ENCODE data around the gene PLA2R1.

The PLA2R1 gene

GRCh38 chr2:159933727-159934049 is 128.7 kb downstream of the PLA2R1 start:
- DNase-seq (ENCODE audit: low read depth), result no peak

GRCh38 chr2:159933040-159933726 is 129.2 kb downstream of the PLA2R1 start:
- no peak for DNase-seq (ENCODE audit: low read depth)

GRCh38 chr2:159926695-159927094 is 135.7 kb downstream of the PLA2R1 start:
- DNase-seq (ENCODE audit: low read depth), result no peak

DNA sequence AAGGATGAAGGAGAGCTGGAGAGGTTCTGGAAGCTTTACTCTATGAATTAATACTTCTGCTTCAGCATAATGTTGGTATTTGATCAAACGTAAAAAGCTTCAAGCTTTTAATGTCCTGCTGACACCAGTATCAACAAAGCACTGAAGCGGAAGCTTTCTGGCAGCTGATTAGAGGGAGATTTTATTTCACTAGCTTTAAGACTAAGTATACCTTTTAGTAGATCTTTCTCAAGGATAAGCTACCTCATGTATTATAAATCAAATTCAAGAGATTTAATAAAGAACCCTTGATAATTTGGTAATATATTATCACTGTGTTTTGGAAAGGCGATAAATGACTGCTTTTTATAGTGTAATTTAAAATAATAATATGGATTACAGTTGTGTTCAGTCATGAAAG is 136.4 kb downstream of the PLA2R1 start:
- DNase-seq (ENCODE audit: low read depth), result no peak

DNA sequence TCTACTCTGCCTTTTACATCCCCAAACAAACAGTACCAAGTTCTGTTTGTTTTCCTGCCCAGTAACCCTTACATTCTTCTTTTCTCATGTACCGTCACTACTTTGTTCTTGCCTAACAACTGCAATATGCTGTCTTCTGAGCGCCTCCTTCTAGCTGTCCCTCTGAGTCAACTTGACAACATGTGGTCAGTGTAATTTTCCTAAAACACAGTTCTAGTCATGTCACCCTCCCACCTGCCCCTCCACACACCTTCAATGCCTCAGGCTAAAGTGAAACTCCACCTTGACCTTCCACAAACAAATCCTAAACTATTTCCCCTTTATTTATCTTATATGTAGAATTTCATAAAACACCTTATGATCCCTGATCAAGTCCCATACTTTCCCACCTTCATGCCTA is 139.9 kb downstream of the PLA2R1 start:
- no peak for DNase-seq (ENCODE audit: low read depth)

- no peak for DNase-seq (ENCODE audit: low read depth)
These were observed 140.5 kb downstream of the PLA2R1 start for GRCh38 chr2:159921752-159922404.

DNA sequence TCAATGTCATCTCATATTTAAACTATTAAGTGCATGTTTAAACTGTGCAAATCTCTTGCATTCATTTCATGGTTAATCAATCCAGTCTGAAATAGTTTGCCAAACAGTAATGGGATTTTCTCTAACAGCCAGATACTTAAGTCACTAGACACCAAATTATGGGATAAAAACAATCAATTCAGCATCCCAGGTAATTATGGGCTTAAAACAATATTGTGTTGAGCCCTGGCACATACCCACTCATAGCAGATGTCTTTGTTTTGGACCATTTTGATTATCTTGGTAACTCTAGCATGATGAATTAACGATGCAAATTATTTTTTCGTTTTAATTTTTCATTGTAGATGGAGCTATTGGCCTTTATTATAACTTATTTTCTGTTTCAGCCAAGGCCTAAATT is 145.9 kb downstream of the PLA2R1 start:
- DNase-seq (ENCODE audit: low read depth), result no peak

DNA sequence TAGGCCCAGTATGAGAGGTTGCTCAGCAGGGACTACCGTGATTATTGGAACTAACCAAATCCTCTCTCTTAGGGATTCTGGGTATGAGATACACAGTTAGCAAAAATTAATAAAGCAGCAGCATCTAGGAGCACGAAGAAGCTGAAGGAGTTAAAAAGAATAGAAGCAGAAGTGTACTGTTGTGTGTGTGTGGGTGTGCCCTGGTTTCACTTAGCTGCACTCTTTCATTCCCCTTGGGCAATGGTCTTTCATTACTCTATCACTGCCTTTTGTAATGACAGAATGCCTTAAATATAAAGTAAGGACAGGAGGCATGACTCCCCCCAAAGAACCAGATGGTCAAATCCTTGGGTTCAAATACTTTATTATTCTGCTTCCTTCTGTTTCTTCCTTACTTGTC is 148.5 kb downstream of the PLA2R1 start:
- DNase-seq (ENCODE audit: low read depth), result no peak

DNA sequence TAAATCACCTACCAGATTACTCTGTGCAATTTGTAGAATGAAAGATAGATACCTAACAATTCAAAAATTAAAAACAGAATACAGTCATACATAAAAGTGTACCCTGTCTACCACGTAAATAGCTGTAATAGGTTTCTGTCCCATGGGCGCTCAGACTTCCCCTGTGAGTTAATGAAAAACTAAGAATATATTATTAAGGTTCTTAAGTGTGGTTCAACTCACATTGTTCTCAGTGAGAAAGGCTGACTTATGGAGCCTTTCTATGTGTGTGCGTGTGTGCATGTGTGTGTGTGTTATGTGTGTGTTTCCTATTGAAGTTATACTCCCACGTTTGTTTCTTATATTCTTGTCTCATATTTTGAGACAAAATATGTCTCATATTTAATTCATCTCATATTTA is 149.8 kb downstream of the PLA2R1 start:
- no peak for DNase-seq (ENCODE audit: low read depth)

DNA sequence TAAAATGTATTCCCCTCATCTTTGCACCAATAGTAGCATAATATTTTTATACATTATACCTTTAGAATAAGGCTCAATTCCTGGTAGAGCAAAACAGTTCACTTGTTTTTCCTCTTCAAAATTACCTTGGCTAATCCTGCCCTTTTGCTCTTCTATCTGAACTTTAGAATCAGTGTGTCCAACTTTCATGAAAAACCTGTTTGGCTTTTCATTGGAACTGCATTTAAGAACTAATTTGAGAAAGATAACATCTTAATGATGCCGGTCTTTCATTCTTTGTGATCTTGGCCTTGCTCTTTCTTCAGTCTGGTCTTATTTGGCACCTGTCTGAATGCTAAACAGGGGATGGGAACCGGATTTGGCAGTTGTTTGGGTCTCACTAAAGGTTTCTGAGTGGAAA is 151.5 kb downstream of the PLA2R1 start:
- DNase-seq (ENCODE audit: low read depth), result no peak

GRCh38 chr2:159908623-159909022 is 153.8 kb downstream of the PLA2R1 start:
- DNase-seq (ENCODE audit: low read depth), result no peak

DNA sequence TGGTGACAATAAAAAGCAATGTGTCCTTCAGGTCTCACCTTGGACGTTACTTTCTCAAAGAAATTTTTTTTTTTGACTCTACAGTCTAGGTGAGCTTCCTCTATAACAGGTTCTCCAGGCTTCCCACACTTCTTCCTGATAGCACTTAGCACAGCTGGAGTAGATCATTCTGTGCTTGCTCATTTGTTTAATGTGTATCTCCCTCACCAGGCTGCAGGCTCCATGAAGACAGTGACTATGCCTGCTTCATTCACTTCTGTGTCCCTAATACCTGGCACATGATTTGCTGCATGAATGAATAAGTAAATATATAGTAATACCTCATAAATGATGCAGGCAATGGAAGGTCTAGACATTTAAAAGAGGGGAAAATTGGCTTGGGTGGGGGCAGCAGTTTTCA is 154.5 kb downstream of the PLA2R1 start:
- no peak for DNase-seq (ENCODE audit: low read depth)

DNA sequence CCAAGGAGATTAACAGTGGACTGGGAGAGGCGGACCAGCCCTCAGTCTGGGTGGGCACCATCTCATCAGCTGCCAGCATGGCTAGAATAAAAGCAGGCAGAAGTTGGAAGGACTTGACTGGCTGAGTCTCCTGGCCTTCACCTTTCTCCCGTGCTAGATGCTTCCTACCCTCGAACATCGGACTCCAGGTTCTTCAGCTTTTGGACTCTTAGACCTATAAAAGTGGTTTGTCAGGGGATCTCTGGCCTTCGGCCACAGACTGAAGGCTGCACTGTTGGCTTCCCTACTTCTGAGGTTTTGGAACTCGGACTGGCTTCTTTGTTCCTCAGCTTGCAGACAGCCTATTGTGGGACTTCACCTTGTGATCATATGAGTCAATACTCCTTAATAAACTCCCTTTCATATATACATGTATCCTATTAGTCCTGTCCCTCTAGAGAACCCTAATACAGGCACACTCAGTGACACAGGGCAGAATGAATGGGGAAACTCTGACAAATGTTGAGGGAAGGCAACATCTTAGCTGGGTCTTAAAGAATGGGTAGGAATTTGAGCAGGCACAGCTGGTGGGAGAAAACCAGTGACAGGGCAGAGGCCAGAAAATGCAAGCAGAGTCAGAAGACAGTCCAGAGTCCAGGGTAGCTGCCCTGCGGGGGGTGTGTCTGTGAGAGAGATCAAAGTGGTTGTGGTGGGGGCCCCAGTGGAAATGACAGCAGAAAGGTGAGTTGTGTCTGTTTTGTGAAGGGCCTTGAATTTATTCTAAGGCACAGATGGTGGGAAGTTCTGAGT is 156.3 kb downstream of the PLA2R1 start:
- DNase-seq (ENCODE audit: low read depth), result no peak

- no peak for DNase-seq (ENCODE audit: low read depth)
These were observed 157.5 kb downstream of the PLA2R1 start for GRCh38 chr2:159904959-159905305.

DNA sequence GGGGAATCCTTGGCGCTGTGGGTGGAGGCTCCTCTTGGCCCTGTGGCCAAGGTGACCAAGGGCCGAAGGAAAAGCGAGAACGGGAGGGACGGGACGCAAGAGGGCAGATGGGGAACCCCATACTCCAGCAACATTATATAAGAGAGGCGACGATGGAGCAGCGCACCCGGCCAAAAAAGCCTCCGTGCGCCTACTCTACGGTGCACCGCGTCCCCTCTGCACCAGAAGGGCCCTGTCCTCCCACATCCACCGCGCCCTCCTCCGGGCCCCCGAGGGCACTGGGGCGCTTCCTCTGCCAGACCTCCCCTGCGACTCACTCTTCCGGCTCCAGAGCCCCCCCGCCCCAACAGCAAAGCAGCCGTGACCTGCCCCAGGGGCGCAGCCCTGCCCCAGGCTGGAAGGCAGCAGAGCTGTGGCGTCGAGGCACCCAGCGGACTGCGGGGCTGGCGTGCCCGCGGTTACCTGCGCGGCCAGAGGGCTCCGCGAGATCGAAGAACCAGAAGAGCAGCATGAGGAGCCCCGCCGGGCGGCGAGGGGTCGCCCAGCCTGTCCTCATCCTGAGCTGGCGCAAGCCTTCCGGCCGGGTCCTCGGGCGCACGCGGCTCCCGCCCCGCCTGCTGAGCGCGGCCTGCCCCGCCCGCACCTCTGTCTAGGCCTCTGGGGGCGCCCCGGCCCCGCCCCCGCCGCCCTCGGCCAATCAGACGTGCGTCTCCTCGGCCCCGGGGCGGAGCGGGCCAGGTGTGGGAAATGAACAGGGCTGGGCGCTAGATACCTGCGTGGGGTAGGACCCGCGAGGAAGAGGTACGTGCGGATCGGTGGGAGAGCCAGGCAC is 158.1 kb downstream of the PLA2R1 start, which contains the start of gene LY75:
LY75 (minus strand) TSS at position 630 of the 832 bp plus-strand sequence.
- no peak for DNase-seq (ENCODE audit: low read depth)

DNA sequence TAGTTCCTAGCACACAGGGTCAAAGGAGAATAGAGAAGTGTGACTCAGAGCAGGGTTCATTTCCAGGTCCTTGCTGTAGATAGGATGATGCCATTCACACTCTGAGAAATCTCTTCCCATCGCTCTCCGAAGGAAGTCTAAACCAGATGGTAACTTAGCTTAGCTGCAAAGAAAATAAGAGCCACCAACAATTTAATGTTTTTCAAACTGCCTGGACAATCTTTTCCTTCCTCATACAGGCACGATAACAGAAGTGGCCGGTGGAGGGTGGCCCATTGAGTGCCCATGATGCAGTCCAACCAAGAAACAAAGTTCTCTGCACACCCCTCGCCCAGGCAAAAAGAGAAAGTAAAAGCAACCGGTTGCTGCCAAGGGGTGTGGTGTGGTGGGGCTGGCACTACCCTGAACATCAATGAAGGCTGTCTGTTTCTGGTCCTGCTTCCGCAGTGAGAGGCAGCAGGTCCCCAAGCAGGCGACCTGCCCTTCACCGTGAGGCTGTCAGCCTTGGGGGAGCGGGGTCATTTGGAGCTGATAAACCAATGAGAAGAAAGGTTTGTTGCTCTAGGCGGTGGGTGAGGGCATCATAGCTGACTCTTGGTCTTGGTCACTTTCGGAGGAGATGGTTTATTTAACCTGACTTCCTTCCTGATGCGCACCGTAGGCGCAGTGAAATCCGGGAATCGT is 158.8 kb downstream of the PLA2R1 start:
- DNase-seq (ENCODE audit: low read depth), result no peak

- no peak for DNase-seq (ENCODE audit: low read depth)
These were observed 159.7 kb downstream of the PLA2R1 start for GRCh38 chr2:159902722-159903121.

DNA sequence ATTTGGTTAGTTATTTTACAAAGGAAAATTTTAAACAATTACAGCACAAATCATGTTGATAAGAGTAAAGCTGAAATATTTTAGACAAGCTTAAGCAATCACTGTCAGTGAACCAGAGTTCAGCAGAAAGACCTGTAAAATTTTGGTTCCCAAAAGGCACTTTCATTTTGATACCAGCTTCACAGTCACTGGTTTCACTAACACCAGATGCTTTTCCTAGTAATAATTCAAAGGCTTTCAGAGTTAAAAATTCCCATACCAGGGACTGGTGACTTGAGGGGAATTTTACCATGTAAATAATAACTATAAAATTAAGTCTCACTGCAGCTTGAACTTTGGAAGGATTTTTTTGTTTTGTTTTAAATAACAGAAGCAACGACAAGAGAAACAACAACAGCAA is 162.1 kb downstream of the PLA2R1 start:
- DNase-seq (ENCODE audit: low read depth), result no peak

DNA sequence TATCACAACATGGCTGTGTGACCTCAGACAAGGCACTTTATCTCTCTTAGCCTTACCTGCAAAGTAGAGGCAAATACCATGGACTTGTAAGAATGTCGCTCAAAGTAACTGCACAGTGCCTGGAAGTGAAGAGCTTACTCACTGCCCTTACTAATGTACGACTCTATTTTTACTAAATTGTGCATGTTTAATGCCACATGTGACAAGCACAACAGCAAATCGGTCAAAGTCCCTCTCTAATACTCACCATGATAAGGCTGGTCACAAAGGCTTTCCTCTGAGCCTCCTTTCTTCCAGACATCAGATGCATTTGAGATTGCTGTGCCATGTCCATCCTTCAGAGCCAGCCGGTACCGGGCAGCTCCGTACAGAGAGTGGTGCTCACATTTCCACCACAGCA is 164.0 kb downstream of the PLA2R1 start:
- DNase-seq (ENCODE audit: low read depth), result no peak

GRCh38 chr2:159897720-159898119 is 164.7 kb downstream of the PLA2R1 start:
- no peak for DNase-seq (ENCODE audit: low read depth)

DNA sequence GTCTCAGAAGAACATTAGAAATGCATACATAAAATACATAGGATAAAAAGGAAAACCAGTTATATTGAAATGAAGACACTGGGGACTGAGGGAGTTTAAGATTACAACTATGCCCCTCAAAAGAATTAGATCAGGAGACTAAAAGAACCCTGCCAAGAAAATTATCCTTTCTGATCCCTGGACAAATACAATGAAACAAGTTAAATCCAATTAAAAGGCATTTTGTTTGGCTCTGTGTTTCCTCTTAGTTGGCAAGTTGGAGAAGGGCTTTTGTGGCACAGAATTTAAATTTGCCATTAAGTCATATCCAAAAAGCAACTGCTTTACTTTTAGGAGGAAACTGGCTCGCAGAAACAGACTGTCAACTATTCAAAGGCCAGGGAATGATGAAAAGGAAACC is 165.3 kb downstream of the PLA2R1 start:
- no peak for DNase-seq (ENCODE audit: low read depth)
